ENCODE results near the gene ZC3HAV1.
"Not testable (repeated sequence)": the region's sequence is repeated elsewhere in the genome, so short reads cannot be mapped to it uniquely, and the experiment has no call there.

ZC3HAV1 gene

DNA sequence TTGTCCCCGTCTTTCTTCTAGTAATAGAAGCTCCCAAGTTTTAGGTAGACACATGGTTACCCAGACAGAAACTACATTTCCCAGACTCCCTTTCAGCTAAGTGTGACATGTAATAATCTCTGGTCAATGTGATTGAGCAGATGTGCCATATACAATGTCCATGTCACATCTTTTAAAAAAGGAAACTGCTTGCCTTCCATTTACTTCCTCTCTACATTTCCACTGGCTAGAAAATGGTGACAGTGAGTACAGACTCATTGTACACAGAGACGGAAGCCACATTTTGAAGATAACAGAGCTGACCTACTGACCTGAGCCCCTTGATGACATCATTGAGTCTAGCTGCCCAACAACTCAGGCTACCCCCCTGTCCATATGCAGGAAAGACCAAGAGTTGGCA, 21.3 kb downstream of the ZC3HAV1 start:
- FAIRE-seq = no peak

DNA sequence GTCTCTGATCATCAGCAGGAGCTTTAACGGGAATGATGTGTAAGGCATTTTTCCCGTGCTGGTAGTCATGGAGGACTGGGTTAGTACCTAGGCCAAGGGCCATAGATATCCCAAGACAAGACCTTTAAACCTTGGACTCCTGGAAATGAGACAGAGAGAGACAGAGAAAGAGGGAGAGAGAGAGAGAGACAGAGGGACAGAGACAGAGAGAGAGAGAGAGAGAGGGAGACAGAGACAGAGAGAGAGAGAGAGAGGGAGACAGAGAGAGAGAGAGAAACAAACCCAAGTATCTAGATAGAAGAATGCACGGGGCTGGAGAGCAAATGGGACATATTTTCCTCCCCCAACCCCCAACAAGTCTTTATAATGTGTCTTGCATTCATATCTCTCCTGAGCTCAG, 22.3 kb downstream of the ZC3HAV1 start:
- FAIRE-seq = no peak
- no peak for DNase-seq (ENCODE audit: insufficient read length, low spot score)

More for the DNA sequence above, 21.3 kb downstream of the ZC3HAV1 start:
- DNase-seq (ENCODE audit: insufficient read length, low spot score) = no peak

DNA sequence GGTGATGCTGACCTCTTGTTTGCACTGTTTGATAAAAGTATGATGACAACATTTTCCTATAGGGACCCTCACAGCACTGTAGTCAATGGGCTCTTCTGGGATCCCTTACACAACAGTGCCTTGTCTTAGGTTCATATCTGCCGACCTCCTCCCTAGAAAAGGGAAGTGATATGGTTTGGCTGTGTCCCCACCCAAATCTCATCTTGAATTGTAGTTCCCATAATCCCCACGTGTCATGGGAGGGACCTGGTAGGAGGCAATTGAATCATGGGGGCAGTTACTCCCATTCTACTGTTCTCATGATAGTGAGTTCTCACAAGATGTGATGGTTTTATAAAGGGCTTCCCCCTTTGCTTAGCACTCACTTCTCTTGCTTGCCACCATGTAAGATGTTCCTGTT, 23.1 kb downstream of the ZC3HAV1 start:
- FAIRE-seq (no peak), DNase-seq (ENCODE audit: insufficient read length, low spot score) (no peak)

DNA sequence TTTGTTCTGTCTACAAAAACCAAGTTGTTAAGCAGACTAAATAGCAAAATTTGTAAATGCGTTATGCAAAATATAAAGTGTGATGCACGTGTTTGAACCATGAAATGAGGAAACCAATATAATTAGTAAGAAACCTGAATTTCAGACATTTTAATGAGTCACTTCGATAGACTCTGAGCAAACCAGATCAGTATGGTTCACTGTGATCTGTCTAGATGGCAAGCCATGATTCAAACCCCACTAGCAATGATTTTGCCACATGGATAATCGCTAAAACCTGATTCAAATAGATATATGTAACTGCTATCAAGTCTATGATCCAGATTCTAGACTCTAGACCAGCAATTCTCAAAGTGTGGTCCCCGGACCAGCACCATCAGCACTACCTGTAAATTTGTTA, 24.8 kb downstream of the ZC3HAV1 start:
- no peak for DNase-seq (ENCODE audit: insufficient read length, low spot score)
- FAIRE-seq = no peak

DNA sequence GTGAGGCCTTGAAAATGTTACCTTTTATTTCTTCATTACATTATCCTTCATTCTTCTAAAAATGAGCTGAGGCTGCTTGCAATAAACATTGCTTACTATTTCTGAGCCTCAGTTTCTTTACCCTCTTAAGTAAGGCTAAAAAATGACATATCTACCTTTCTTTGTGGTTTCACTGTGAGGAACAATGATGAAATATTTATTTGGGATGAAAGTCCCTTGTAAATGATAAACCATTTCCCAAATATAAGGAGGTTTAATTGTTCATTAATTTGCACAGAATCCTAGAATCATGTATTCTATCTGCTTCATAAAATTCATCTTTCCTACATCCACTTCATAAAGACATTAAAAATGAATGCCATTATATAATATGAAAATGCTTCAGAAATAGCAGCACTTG, 27.9 kb downstream of the ZC3HAV1 start:
- FAIRE-seq = no peak
- no peak for DNase-seq (ENCODE audit: insufficient read length, low spot score)

DNA sequence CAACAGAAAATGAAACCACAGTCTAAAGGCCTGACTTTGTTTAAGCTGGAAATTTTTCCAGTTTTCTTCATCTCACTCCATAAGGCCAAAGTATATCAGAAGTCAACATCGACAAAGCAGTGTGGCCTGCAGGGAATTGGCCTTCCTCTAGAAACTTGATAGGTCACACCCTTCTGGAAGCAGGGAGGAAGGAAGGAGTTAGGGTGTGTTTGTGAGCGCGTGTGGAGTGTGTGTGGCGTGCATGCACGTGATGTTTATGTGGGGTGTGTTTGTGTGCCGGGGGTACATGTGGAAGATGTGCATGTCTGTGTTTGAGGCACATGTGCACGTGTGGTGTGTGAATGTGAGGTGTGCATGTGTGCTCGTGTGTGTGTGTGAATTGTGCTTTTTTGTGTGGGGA, 28.6 kb downstream of the ZC3HAV1 start:
- DNase-seq (ENCODE audit: insufficient read length, low spot score) = no peak
- FAIRE-seq = no peak

DNA sequence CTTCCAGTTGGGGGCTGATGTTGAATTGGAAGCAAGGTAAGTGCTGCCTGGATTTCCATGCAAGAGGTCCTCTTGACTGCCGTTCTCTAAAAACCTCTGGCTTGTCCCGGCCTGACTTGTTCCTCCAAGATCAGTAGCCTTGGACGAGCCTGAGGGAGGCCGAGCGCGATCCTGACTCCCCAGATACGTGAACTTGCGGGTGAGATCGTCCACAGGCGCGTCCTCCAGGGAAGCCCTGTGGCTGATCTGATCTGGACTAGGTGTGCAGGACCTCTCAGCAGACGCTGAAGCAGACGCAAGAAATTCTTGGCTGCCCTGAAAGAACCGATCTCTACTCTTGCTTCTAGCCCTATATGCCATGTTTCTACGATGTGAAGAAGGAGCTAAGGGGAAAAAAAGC, 29.7 kb downstream of the ZC3HAV1 start:
- DNase-seq (ENCODE audit: insufficient read length, low spot score) (no peak), FAIRE-seq (no peak)

DNA sequence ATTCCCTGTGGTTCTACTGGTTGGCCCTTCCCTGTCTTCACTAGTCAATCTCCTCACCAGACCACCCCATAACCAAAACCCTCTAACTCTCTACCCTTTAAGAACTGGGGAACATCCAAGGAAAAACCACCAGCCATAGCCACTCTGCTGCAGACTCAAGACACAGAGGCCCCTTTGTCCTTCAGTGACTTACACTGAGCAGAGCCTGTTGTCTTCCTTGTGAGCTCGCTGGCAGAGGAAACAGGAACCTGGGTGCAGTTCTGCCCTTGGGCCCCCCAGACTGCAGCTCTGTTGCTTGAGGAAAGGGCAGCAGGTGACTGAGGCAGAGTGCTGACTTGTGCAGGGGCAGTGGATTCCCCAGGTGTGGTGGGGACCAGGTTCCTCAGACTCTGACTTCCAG, 30.6 kb downstream of the ZC3HAV1 start:
- FAIRE-seq (no peak), DNase-seq (ENCODE audit: insufficient read length, low spot score) (no peak)

DNA sequence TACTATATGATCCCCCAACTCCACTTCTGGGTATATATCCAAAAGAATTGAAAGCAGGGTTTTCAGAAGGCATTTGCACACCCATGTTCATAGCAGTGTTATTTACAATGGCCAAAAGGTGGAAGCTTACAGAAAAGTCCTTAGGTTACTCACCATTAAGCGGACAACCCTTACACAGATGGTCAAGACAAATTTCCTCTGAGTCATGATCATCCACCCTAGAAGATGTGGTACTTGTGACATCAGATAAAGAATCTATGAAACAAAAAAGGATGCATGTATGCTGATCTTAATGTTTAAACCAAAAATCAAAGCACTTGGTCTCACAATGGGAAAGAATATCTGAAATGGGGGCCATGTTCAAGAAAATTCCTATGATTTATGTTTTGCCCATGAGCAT, 31.1 kb downstream of the ZC3HAV1 start:
- FAIRE-seq (no peak), DNase-seq (ENCODE audit: insufficient read length, low spot score) (no peak)

DNA sequence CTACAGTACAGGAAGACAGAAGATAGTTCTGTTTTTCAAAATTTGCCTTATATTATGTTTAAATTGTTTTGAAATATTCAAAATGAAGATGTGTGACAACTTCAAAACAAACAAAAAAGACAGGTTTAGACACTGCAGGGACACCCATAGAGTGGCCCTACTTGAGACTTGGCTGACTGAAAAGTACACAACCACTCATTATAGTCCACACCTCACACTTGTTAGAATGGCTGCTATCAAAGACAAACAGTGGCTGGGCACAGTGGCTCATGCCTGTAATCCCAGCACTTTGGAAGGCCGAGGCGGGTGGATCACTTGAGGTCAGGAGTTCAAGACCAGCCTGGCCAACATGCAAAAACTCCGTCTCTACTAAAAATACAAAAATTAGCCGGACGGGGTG, 31.8 kb downstream of the ZC3HAV1 start:
- not testable (repeated sequence) for FAIRE-seq; DNase-seq (ENCODE audit: insufficient read length, low spot score)

DNA sequence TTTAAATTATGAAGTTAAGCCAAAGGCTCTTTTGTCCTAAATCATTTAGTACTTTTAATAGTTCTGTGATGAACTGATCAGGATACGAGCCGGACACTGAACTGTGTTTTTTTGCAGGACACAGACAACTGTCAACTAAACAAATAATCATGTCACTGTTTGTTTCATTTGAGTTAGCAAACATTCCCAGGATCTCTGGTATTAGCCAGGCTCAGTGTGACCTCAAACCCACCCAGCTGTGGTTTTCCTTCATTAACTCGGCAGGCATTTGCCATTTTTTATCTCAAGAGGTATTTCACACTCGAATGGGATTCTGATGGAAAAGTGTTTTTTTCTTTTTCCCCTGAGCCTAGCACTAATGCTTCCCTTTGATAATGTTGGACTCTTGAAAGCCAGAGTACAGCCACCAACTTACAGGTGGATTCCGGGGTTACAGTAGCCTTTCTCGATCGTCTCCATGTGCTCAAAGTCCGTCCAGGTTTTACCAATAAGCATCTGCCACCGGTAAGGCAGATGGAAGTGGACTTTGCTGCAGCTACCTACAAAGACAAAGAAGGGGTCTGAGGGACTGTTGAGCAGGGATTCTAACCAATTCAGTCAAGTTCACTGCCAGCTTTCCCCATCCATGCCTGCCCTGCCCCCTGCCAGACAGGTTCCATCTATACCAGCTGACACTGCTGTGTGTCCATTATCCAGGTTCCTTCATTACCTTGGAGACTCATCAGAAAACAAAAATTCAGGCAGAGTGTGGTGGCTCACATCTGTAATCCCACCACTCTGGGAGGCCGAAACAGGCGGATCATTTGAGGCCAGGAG, 33.4 kb downstream of the ZC3HAV1 start:
- no peak for FAIRE-seq
- no peak for DNase-seq (ENCODE audit: insufficient read length, low spot score)

DNA sequence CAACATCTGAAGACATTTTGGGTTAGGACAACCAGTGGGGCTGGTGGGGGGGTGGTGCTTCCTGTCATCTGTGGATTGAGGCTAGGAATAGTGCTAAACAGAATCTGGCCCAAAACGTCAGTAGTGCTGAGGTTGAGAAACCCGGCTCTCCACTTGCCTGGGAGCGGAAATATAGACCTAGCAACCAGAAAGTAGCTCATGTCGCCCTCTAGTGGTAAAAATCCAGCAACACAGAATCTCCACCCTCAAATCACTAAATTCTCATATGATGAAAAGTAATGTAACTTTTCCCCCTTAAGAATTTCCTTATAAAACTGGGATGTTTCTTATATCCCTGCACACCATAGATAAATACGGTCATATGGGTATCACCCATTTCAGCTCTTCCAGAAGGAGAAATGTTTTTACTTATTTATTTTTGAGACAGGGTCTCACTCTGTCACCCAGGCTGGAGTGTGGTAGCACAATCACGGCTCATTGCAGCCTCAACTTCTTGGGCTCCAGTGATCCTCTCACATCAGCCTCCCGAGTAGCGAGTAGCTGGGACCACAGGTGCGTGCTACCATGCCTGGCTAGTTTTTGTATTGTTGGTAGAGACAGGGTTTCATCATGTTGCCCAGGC, 34.4 kb downstream of the ZC3HAV1 start:
- no peak for FAIRE-seq
- peak; percentile 62 for DNase-seq (ENCODE audit: insufficient read length, low spot score)

DNA sequence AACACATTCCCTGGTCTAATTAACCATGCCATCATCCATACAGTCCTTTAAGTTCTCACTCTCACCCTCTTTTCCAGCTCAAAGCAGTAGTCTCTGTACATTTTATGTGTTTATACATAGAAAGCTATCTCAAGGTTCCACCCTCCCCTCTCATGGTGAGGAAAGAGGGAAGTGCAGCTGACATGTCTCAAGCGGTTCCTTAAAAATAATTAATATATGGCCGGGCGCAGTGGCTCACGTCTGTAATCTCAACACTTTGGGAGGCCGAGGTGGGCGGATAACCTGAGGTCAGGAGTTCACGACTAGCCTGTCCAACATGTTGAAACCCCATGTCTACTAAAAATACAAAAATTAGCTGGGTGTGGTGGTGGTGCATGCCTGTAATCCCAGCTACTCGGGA, 36.7 kb downstream of the ZC3HAV1 start:
- FAIRE-seq (no peak), DNase-seq (ENCODE audit: insufficient read length, low spot score) (no peak)

DNA sequence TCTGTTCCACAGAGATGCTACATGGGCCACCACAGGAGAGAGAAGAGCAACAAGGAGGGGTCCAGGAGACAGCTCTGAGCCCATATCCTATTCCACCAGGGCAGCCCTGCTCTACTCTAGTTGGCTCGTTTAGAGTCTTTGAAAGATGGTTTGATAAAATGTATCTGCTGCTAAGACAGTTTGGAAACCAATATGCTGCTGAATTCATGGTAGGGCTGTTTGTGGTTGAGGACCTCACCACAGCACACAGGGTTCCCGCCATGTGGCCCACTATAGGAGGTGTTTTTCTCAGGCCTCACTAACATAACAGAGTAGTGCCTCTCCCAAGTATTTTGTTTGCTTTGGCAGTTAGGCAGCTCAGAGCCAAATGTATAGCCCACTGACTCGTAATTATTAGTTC, 37.8 kb downstream of the ZC3HAV1 start:
- no peak for FAIRE-seq
- DNase-seq (ENCODE audit: insufficient read length, low spot score) = no peak

DNA sequence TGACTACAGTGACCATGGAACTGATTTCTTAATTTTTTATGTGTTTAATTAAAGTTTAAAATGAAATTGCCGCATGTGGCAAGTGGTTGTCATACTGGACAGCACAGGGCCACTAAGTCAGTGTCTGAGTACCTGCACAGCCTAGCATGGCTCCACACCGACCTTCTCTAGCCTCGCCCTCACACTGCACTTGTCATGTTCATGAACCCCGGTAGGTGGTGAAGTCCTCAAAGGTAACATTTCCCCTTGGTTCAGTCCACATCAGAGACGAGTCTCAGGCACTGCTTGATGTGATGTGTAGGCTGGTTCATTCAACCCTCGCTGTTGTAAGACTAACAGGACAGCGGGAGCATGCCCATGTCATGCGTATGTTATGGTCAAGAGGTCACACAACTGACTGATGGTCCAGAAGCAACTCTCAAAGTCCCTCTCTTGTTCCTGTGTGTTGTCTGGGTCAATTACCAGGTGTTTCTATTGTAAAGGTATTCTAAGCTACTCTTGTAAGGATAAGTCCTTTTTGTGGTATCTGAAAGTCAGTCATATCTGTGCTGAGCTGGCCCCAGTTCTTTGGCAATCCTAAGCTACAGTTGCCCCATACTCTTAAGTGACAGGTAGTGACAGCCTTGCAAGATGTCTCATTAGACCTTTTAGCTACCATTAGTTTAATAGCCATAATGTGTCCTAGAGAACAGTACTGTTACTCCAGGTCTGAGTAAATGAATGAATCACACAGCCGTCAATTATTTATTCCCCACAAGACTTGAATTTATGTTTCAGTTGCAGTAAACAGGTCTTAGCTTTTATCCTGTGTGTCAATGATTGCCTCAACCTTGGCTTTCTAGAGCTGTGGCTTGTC, 40.7 kb downstream of the ZC3HAV1 start:
- FAIRE-seq = no peak
- no peak for DNase-seq (ENCODE audit: insufficient read length, low spot score)

DNA sequence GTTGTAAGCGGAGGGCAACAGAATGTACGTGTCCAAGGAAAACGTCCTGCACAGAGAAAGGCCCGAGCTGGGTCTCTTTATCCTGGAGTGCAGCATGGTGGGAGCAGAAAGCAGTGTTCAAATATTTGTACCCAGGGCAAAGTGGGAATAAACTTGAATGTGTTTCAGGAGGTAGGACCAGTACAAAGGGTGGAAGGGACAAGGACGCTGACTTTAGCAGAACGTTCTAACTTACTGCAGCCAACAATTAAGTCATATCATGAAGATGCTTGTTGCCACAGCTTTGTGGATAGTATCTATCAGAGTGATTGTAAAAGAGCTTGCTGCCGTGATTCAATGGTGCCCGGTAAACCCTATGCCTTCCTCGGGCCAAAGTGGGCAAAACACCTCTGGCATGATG, 43.2 kb downstream of the ZC3HAV1 start:
- DNase-seq (ENCODE audit: insufficient read length, low spot score) (no peak), FAIRE-seq (no peak)

DNA sequence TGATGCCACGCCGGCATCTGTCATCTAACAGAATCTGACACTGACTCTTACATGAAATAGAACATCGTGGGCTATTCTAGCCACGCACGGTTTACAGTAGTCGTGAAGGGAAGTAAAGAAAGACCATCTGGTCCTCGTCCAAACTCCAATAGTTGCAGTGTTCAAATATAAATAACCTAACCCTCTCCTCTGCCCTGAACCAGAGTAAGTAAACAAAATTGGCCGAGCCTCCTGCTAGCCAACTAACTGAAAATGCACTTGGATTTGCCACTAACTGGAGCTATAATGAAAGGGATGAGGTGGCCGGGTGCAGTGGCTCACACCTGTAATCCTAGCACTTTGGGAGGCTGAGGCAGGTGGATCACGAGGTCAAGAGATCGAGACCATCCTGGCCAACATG, 44.2 kb downstream of the ZC3HAV1 start:
- no peak for DNase-seq (ENCODE audit: insufficient read length, low spot score)
- no peak for FAIRE-seq

DNA sequence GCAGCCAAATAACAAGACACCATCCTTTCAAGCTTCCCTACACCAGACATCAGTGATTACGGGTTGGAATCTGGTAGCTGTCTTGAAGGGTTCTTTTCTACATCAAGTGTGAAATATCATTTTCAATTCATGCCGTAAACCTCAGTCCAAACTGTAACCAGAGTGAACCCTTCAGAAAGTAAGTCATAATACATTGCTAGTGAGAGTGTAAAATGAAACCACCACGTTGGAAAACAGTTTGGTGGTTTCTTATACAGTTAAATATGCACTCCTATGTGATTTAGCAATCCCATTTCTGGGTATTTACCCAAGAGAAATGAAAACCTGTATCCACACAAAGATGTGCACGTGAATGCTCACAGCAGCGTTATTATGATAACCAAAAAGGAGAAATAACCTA, 48.1 kb downstream of the ZC3HAV1 start:
- FAIRE-seq (no peak), DNase-seq (ENCODE audit: insufficient read length, low spot score) (no peak)

DNA sequence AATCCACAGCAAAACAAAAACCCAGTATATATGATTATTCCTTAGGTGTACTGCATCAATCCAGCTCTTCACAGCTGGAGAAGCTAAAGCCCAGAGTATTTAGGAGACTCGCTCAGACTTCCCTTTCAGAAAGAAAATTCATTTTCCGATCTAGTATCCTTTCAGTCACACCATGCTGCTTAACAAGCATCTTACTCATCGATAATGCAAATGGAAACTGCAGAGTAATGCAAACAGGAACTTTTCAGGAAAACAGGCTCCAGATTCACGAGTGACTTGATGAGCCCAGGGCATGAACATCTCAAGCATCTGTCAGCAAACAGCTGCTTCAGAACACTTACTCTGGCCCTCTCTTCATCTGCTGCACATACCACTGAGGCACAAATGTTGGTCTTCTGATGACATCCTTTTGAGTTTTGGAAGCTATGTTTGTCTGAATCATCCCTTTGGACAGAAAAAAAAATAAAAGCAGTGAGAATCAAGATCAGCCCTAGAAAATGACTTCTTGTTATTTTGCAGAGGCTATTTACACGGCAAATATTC, 48.8 kb downstream of the ZC3HAV1 start:
- DNase-seq (ENCODE audit: insufficient read length, low spot score) (no peak), FAIRE-seq (no peak)

DNA sequence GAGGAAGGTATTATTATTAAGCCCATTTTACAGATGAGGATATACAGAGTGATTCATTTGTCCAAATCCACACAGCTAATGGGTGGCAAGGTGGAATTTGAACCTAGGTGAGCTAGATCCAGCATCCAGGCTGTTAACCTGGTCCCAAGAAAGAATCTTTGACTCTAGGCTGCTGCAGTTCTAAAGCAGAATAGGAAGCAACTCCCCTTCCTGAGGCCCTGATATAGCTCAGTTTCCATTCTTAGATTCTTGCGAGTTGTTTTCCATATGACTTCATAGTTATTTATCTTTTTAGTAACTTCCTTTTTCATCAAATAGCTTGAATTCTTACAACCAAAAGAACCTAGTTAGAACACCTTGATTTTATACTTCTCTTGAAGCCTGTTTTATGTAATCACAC, 49.6 kb downstream of the ZC3HAV1 start:
- DNase-seq (ENCODE audit: insufficient read length, low spot score) (no peak), FAIRE-seq (no peak)

DNA sequence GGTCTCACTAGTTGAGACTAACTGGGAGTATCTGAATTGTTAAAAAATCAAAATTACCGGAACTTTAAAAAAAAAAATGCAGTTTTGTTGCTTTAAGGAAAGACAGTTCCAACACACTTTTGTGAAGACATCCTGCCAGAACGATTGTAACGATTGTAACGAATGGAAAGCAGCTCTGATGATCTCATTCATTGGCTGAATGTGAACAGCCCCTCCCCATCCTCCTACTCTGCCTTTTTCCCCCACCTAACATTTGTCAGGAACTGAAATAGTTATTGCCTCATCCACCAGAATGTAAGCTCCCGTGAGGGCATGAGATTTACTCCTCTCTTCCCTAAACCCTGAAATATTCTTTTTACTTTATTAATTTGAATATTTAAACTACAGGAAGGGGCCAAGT, 50.6 kb downstream of the ZC3HAV1 start:
- FAIRE-seq (no peak), DNase-seq (ENCODE audit: insufficient read length, low spot score) (no peak)

All from HTR-8/SVneo (cell line).